Measurements from ENCODE around the gene CAV3. TPM values are rescaled to one million over a fixed set of nuclear protein-coding genes. Genes with fewer than 3 reads are reported as not detected.

CAV3 gene
- total and polyA plus RNA-seq, 4 donors, result not detected

- TF ChIP-seq ZBTB33 (IDR thresholded peaks at IDR 0.05), result no peak
Observed at GRCh38 chr3:8737301-8737700, 3.7 kb downstream of the CAV3 start (continued).

- Histone ChIP-seq H3K9ac (ENCODE audit: low read depth in 1 of 2, low read length in 2 of 2) (no peak overlapping the region), H3K27me3 (ENCODE audit: control insufficient read depth in 4 of 4, insufficient read depth in 4 of 4, low read length in 3 of 4) (peaks cover 0 to 2% (median 0%) of the 10 kb centered on the region in 4 donors), H3K36me3 (ENCODE audit: control insufficient read depth in 4 of 4, insufficient read depth in 3 of 4, low read depth in 1 of 4, low read length in 3 of 4) (no peaks in the 10 kb centered on the region), H3K4me1 (ENCODE audit: control insufficient read depth in 4 of 4, insufficient read depth in 4 of 4, low read length in 3 of 4) (no peaks in the 10 kb centered on the region), H3K9me3 (ENCODE audit: control insufficient read depth in 4 of 4, low read length in 3 of 4) (no peaks in the 10 kb centered on the region), H3K4me3 (ENCODE audit: low read depth in 1 of 3, low read length in 3 of 3) (no peak overlapping the region), H3K27ac (ENCODE audit: low read depth in 1 of 2, low read length in 2 of 2) (no peak overlapping the region)
- no peak for DNase-seq (ENCODE audit: low spot score)
- TF ChIP-seq GABPA (IDR thresholded peaks at IDR 0.05 in 1 of 2, conservative IDR thresholded peaks at IDR 0.05 in 1 of 2) (no peak), REST (IDR thresholded peaks at IDR 0.05) (no peak), FOXA2 (IDR thresholded peaks at IDR 0.05) (no peak), JUND (IDR thresholded peaks at IDR 0.05) (no peak), YY1 (IDR thresholded peaks at IDR 0.05) (no peak), RAD21 (IDR thresholded peaks at IDR 0.05) (no peak), NR2F2 (IDR thresholded peaks at IDR 0.05) (no peak), HNF4G (IDR thresholded peaks at IDR 0.05) (no peak), MAX (IDR thresholded peaks at IDR 0.05) (no peak), TAF1 (conservative IDR thresholded peaks at IDR 0.05) (no peak), ATF3 (IDR thresholded peaks at IDR 0.05) (no peak), CTCF (IDR thresholded peaks at IDR 0.05; ENCODE audit: low read depth, low read length, missing input control) (no peak)
Observed at GRCh38 chr3:8737823-8738222, 4.2 kb downstream of the CAV3 start.

- WGBS, result 87% methylated on average over 3 of the region's 3 CpGs
- no peaks in the 10 kb centered on the region for H3K9me3 ChIP-seq (ENCODE audit: control insufficient read depth in 4 of 4, low read length in 3 of 4)
- no peak for DNase-seq (ENCODE audit: low spot score)
- TF ChIP-seq RAD21 (IDR thresholded peaks at IDR 0.05), result no peak
- TF ChIP-seq HNF4A (conservative IDR thresholded peaks at IDR 0.05), result no peak
- TF ChIP-seq REST (IDR thresholded peaks at IDR 0.05), result no peak
- TF ChIP-seq SP1 (IDR thresholded peaks at IDR 0.05), result no peak
- no peak for TF ChIP-seq CTCF (IDR thresholded peaks at IDR 0.05; ENCODE audit: low read depth, low read length, missing input control)
- TF ChIP-seq TAF1 (conservative IDR thresholded peaks at IDR 0.05), result no peak
- no peak for TF ChIP-seq MAX (IDR thresholded peaks at IDR 0.05)
- no peak for TF ChIP-seq GABPA (IDR thresholded peaks at IDR 0.05 in 1 of 2, conservative IDR thresholded peaks at IDR 0.05 in 1 of 2)
- no peak for TF ChIP-seq YY1 (IDR thresholded peaks at IDR 0.05)
- TF ChIP-seq HNF4G (IDR thresholded peaks at IDR 0.05), result no peak
Observed at GRCh38 chr3:8738639-8739038, 5.0 kb downstream of the CAV3 start.

More at GRCh38 chr3:8738639-8739038, 5.0 kb downstream of the CAV3 start:
- Histone ChIP-seq H3K4me1 (ENCODE audit: control insufficient read depth in 4 of 4, insufficient read depth in 4 of 4, low read length in 3 of 4) (no peaks in the 10 kb centered on the region), H3K4me3 (ENCODE audit: low read depth in 1 of 3, low read length in 3 of 3) (no peak overlapping the region), H3K27me3 (ENCODE audit: control insufficient read depth in 4 of 4, insufficient read depth in 4 of 4, low read length in 3 of 4) (peaks cover 0 to 2% (median 0%) of the 10 kb centered on the region in 4 donors), H3K27ac (ENCODE audit: low read depth in 1 of 2, low read length in 2 of 2) (no peak overlapping the region), H3K9ac (ENCODE audit: low read depth in 1 of 2, low read length in 2 of 2) (no peak overlapping the region), H3K36me3 (ENCODE audit: control insufficient read depth in 4 of 4, insufficient read depth in 3 of 4, low read depth in 1 of 4, low read length in 3 of 4) (no peaks in the 10 kb centered on the region)

Measured in liver (tissue), 9 donors.